ENCODE data around the gene MRRF.
"Not testable (repeated sequence)": the region's sequence is repeated elsewhere in the genome, so short reads cannot be mapped to it uniquely, and the experiment has no call there.

MRRF gene

DNA sequence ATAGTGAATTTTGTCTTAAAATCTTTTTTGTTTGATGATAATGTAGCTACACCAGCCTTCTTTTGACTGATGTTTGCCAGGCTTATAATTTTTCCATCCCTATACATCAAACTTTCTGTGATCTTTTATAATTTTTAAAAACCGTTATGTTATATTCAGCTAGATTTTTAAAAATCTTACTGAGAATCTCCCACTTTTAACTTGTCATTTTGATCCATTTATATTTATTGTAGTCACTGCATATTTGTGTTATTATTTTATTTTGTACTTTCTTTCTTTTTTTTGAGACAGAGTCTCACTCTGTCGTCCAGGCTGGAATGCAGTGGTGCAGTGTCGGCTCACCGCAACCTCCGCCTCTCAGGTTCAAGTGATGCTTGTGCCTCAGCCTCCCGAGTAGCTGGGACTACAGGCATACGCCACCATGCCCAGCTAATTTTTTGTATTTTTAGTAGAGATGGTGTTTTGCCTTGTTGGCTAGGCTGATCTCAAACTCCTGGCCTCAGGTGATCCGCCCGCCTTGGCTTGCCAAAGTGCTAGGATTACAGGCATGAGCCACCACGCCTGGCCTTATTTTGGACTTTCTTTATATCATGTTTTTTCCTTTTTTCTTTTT lies 12.7 kb downstream of the MRRF start:
- no peak for DNase-seq (ENCODE audit: low spot score)

DNA sequence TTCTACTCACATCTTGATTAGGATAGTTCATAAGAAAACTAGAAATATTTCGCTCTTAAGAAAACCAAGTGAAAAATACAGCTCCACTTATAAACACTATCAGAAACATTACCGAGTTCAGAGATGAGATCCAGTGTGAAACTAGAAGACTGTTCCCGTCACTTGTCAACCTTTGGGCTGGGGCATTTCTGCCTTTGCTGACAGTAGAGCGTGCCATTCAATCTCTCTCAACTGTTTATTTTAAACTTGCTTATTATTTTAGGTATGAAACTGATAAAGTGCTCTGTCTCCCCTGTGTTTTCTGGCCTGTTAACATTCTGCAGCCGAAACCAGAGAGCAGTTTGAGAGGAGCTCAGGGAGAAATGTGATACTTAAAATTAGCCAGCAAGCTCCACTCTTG lies 16.7 kb downstream of the MRRF start:
- no peak for DNase-seq (ENCODE audit: low spot score)

DNA sequence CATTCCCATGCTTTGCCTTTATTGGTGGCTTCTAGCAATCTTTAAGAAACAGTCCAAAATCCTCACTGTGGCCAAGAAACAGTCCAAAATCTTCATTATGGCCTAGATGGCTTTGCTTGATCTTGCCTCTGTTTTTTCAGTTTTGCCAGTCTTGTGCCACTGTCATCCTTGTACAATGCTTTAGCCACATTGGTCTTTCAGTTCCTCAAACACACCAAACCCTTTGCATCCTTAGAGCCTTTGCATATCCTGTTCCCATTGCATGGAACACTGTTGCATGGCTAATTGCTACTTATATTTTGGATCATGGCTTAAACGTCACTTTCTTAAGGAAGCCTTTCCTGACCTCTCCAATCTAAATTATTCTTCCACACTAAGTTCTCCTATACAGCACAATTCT lies 22.1 kb downstream of the MRRF start:
- DNase-seq (ENCODE audit: low spot score): no peak

DNA sequence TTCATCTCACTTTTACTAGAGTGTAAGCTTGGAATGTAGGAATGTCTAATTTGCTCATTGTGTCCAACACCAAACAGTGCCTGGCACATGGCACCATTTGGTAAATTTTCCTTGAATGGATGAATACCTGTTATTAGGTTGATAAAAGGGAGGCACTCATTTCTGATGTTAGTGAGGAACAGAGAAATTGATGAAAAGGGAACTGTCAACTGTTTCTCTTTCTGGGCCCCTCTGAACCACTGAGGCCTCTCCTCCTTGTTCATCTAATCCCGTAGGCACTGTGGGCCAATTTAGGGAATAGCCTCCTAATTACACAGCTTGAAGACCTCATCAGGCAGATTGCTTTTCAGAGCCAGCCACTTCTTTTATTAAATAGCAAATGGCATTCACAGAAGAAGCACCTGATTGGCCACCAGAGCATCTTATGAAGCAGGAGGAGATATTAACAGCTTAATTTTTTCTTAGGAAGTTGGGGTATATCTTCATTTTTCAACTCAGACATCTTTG lies 22.6 kb downstream of the MRRF start:
- DNase-seq (ENCODE audit: low spot score): no peak

DNA sequence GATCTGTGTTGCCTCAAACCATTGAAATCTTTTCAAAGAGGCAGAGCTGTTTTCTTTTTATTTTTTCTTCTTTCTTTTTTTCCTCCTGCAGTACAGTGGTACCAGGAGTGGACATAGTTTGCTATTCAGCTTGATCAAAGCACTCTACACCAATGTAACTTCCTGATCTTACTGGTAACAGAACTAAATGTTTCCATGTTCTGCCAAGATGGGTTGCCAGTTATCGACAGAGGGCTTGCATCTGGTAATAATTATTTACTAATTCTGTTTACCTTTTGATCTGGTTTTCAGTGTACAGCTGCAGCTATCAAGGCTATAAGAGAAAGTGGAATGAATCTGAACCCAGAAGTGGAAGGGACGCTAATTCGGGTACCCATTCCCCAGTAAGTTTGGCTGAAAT lies 26.8 kb downstream of the MRRF start:
- no peak for DNase-seq (ENCODE audit: low spot score)

DNA sequence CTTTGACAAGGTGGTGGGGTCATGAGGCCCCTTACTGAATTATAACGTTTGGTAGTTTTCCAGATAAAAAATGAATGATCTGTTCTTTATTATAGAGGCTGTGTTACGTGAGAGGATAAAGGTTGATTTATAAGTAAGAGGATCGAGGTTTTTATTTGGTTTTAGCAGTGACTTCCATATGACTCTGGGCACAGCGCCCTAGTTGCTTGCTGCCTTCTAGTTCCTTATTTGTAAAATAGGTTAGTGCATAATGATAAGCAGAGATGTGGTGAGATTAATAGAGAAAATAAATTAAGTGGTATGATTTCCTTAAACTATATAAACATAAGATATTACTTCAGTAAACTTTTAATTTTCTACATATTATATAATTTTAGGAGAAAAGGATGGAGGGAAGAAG lies 29.8 kb downstream of the MRRF start:
- DNase-seq (ENCODE audit: low spot score): no peak

DNA sequence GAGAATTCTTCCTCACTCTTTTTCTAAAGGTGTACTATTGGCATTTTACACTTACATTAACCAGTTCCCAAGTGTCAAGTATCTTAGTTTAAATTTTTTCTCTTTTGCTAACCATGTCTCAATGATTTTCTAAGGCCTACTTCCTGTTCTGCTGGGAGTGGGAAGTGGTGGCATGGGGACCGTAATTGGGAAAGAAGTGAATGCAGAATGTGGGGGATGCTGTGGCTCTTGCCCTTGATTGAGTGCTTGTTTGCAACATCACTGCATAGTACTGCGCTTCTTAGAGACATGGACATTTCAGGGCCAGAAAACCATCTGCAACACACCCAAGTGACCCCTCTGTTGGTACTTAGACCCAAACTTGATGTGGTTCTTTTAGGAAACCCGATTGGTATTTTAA lies 32.8 kb downstream of the MRRF start:
- DNase-seq (ENCODE audit: low spot score): no peak

DNA sequence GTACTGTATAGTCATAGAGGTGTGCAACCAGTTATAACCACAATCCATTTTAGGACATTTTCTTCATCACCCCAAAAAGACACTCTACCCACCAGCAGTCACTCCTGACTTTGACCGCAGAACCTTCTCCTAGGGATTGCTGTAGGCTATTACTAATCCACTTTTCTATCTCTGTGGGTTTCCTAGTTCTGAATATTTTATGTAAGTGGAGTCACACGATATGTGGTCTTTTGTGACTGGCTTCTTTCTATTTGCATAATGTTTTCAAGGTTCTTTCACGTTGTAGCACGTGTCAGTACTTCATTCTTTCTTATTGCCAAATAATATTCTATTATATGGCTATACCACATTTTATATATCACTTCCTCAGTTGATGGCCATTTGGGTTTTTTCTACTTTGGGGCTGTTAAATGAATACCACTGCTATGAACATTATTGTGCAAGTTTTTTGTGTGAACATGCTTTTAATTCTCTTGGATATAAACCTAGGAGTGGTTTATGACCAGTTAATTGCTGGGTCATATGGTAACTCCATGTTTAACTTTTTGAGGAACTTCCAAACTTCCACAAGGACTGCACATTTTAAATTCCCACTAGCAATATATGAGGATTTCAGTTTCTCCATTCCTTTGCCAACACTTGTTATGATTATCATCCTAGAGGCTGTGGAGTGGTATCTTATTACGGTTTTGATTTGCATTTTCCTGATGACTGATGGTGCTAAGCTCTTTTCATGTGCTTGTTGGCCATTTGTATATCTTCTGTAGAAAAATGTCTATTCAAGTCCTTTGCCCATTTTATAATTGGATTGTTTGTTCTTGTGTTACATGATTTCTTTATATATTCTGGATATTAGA lies 37.8 kb downstream of the MRRF start:
- no peak for DNase-seq (ENCODE audit: low spot score)

DNA sequence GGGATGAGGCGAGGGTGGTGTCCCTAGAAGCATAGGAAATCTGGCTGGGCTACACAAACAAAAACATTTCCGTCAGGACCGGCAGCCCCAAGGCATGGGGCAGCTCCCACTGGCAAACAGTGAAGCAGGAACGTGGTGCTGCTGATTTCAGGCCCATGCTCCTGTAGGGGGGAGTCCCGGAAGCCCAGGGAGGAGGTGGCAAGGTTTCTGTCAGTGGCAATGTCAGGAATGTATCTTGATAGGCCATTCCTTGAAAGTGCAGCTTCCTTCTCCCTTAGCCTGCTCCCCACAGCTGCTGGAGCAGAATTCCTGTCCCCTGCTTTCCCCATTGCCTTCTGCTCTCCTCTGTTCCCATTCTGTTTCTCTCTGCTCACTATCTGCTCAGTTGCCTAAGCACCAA lies 42.4 kb downstream of the MRRF start:
- DNase-seq (ENCODE audit: low spot score): no peak

DNA sequence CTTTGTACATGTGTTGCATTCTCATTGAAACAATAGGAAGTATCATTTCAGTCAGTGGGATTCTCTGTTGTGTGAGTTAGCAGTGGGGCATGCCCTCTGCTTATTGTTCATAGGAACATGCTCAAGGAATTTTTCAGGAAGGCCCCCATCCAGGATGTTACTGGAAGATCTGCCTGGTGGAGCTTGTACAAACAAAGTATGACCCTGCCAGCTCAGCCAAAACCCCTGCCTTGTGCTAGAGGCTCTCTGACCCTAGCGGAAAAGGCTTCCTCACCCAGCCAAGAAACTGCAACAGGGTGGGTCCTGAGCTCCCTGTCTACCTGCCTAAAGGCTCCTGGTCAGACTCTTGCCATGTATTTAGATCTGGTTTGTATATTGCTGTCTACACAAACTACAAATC lies 43.2 kb downstream of the MRRF start:
- DNase-seq (ENCODE audit: low spot score): no peak

DNA sequence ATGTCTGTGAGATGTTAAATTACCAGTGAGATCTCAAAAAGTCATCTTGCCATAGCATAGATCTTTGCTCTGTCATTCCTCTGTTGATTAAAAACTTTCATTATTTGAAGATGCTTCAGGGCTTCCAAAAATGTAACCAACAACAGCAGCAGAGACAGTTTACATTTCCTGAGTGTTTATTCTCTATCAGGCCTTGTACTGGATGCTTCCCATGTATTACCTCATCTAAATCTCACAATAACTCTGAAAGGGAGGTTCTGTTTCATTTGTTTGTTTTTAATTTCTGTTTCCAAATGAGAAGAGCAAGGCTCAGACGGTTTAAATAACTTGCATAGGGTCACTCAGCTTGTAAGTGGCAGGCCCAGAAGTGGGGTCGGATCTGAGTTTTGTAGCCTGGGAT lies 45.2 kb downstream of the MRRF start:
- DNase-seq (ENCODE audit: low spot score): no peak

DNA sequence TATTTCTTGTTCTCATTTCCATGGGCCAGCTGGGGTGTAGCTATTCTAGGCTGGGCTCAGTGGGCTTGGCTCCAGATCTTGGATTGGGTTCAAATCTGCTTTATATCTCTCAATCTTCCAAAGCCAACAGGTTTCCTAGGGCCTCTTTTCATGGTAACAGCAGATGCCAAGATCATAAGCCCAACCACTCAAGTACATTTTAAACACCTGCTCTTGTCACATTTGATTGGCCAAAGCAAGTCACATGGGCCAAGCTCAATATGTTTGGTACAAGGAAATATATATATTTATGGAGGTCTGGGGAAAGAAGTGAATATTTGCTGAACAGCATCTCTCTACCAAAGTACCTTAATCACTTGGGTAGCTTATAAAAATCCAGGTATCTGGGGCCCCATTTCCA lies 49.5 kb downstream of the MRRF start:
- DNase-seq (ENCODE audit: low spot score): no peak

DNA sequence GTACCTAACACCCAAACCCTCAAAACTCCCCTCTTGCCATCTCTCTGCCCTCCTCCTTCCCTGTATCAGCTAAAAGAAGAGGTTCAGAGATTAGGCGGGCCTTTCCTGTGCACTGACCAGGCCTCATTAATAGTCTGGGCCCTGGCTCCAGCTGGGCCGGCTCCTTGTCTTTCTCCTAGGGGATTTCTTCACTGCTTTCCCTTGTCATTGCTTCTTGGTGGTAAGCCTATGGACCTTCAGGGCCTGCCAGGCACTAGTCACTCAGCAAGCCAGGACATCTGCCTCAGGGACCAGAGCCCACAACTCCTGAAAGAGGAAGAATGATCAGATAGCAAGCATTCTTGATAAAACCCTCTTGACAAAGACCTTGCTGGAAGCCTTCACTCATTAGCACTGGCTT lies 50.9 kb downstream of the MRRF start:
- no peak for DNase-seq (ENCODE audit: low spot score)

DNA sequence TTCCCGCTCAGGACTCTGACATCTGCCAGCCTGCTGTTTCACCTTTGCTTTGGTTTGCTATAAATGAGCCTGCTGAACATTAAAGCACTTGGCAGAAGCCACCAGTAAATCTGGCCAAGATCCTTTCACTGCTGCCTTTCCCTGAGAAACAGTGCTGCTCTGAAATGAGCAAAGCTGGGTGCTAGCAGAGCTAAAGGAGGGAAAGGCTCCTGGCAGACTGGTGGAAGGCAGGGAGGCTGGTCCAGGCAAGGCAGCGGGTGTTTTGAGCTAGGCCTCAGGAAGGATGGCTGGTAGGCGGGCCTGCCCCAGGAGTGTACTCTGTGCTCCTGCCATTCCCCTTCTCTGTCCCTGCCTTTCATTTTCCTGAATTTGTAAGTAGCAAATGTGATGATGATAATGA lies 53.6 kb downstream of the MRRF start:
- DNase-seq (ENCODE audit: low spot score): no peak

DNA sequence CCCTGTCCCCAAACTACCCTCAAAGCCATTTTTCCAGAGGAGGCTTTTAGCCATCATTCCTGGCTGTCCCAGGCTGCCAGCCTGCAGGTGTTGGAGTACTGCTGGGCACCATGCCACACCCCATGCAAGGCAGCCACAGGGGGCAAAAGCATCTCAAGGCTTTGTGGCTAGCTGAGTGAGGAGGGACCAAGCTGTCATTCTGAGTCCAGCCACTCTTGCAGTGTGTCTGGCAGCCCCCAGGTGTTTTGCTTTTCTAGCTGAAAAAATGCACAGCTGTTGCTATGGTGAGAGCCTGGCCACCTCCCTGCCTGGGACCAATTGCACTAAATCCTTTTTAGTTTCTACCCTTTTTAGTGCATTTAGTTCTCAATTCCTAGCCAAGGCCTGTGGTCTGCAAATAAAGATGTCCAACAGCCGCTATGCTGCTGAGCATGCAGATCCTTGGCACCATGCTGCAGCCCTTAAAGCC lies 55.8 kb downstream of the MRRF start:
- no peak for DNase-seq (ENCODE audit: low spot score)

DNA sequence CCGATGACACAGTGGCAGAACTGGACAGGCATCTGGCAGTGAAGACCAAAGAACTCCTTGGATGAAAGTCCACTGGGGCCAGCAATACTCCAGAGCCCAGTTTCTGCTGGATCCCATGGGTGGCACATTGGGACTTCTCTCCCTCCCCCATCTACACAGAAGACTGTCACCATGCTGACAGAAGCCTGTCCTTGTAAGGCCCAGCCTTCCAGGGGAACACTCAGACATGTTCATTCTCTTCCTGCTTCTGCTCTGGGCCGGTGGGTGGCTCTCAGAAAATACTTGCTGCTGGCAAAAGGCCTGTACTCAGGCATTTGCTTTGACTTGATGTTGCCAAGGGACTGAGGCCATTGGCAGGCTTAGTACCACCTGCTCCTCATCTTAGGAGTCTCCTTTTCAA lies 57.9 kb downstream of the MRRF start:
- no peak for DNase-seq (ENCODE audit: low spot score)

DNA sequence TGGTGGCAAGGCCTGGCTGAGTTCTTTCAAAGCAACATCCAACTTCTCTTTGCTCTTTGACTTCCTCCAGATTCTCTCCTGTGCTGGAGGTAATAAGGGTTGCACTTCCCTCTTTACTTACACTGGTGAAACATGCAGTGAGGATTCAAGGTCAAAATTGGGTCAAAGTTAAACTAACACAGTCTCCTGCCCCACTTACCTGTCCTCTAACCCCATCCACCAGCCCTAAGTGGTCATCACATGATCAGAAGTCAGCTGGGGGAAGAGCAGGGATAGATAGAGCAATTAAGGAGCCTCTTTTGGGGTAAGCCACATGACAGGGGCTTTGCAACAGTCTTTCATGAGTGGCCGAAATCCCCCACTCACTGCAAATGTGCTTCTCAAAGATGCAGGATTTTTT lies 60.0 kb downstream of the MRRF start:
- DNase-seq (ENCODE audit: low spot score): not testable (repeated sequence)

DNA sequence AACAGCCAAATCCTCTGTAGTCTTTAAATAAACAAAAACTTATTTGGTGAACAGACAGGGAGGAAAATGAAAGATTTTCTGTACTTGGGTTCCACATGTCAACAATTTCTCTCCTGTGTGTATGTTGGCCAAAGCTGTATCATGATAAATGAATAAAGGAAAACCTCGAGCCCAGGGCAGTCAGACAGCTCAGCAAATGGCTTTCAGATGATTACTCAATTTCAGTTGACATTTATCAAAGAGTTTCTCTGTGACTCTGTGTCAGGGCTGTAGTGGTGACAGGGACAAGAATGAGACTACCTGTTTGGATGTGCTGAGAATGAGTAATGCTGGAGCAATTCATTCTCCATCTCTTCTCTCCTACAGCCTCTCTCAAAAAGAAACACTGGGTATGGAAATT lies 60.4 kb downstream of the MRRF start:
- peak; percentile 2 for DNase-seq (ENCODE audit: low spot score)

DNA sequence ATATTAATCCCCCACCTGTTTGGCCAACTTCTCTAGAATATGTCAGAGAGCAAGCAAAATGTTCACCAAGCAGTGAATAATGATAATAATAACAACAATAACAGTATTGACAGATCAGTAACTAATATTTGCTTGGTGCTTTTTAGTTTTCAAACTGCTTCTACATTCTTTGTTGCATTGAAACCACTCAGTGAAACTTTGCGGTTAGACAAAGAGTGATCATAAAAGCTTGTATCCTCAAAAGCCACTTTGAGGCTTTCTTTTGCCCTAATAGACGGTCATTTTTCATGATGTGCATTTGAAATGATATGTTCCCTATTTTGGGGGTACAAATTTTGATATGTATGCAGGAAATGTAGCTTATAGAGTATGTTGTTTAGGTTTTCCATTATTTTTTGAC lies 62.5 kb downstream of the MRRF start:
- DNase-seq (ENCODE audit: low spot score): no peak

DNA sequence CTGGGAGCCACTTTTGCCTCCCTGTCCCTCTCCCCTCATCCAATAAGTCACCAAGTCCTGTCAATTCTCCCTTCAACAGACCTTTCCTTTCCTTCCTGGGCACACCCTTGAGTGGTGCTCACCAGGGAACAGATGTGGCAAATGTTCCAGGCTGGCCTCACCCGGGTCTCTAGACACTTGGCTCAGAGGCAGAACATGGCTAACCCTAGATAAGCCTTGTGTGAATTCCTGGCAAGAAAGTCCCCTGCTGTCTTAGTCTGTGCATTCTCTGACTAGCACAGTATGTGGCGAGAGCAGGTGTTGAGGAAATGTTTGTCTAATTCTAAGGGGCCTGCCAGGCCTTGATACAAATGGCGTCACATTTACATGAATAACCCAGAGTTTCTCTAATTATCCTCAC lies 64.9 kb downstream of the MRRF start:
- DNase-seq (ENCODE audit: low spot score): no peak

DNA sequence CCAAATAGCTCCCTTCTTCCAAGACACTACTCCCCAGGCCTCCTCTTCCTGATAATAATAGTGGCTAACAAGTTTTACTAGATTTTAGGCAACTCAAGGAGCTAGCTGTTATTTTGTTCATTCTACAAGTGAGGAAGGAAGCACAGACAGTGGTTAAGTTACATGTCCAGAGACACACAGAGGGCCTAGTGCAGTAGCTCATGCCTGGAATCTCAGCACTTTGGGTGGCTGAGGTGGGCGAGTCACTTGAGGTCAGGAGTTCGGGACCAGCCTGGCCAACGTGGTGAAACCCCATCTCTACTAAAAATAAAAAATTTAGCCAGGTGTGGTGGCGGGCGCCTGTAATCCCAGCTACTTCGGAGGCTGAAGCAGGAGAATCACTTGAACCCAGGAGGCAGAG lies 65.8 kb downstream of the MRRF start:
- DNase-seq (ENCODE audit: low spot score): not testable (repeated sequence)

DNA sequence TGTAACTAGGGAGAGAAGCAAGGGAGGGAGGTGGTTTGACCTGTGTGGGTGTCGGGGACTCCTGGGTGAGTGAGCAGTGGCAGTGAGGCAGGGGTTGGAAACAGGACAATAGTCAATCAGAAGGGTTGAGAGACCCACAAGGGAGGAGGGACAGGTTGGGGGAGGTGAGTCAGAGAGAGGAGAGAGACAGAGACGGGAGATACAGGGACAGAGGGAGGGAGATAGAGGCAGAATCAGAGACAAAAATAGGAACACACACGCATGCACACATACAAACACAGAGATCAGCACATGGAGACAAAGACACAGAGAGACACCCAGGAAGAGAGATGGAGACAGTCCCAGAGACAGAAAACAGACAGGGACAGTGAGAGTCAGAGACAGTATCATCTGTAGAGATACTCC lies 66.8 kb downstream of the MRRF start:
- DNase-seq (ENCODE audit: low spot score): no peak

DNA sequence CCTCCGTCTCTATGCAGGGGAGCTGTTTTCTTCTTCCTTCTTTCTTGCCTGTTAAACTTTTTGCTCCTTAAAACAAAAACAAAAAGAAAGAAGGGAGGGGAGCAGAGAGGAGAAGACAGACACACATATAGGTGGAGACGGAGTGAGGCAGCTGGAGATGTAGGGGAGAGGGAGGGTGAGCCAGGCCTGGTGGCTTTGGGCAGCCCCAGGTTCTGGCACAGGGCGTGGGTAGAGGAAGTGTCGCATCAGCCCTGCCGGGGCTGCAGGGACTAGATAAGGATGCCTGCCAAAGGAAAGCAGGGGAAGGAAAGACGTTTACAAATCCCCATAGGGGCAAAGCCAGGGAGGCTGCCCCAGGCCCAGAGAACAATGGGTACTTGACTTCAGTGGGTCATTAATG lies 67.4 kb downstream of the MRRF start:
- DNase-seq (ENCODE audit: low spot score): no peak

DNA sequence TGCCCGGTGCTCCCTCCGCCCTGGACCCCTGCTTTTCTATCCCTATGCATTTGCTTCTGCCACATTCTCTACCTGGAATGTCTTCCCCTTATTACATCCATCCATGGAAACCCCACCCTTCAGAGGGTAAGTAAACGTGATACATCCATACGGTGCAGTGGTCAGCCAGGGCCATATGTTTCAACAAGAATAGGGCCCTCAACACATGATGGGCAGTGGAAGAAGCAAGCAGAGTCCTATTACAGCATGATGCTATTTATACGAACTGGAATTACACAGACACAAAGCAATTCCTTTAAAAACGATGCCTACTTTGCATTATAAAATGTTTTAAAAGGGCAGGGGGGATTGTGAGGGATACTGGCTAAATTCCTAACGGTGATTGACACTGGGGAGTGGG lies 68.0 kb downstream of the MRRF start:
- DNase-seq (ENCODE audit: low spot score): no peak
